NCI-H748 treated with DMSO at 0.1 percent for 48 hours (cell line): ENCODE data around the gene SLPI.

Experiments
- DNase-seq: peaks from one replicate; lab custom pipeline; 2025; lab: John Stamatoyannopoulos, UW

Gene SLPI, protein sequence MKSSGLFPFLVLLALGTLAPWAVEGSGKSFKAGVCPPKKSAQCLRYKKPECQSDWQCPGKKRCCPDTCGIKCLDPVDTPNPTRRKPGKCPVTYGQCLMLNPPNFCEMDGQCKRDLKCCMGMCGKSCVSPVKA

DNA sequence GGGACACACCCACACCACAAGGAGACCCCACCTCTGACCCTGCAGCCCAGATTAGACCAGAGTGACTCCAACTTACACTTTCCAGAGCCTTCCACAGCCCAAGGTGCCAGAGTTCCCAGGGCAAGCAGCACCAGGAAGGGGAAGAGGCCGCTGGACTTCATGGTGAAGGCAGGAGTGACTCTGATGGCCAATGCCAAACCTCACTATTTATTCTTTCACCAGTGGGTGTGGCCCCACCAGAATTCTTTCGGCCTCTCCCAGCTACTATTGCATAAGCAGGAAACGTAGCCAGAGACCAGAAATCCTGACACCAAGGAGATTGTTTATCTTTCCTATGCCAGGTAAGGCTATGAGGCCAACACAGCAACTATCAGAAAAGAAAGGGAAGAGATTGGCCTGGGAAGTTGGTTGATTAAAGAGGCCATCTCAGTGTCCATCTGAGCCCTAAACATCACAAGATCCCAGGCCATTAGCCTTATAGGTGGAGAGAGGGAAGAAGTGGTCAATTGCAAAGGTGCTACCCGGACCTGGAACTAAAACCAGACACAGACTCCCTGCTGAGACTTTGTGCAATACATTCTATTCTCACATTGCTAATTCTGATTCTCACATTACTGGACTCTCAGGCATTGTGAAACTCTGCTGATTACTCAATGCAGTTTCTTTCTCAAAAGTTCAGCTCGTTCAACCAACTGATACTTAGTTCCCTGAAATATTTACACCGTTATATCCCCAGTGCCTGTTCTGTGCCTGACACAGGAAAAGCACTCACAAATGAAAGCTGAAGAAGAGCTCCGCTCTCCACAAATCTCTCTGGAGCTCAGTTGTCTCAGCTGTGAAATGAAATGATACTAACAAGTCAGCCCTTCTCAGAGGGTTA lies at the start of gene SLPI:
Gene SLPI, minus strand, starts transcription at position 182 of the 880 bp plus-strand sequence. Its CDS starts 21 bp downstream, at position 161.
- no peak for DNase-seq

DNA sequence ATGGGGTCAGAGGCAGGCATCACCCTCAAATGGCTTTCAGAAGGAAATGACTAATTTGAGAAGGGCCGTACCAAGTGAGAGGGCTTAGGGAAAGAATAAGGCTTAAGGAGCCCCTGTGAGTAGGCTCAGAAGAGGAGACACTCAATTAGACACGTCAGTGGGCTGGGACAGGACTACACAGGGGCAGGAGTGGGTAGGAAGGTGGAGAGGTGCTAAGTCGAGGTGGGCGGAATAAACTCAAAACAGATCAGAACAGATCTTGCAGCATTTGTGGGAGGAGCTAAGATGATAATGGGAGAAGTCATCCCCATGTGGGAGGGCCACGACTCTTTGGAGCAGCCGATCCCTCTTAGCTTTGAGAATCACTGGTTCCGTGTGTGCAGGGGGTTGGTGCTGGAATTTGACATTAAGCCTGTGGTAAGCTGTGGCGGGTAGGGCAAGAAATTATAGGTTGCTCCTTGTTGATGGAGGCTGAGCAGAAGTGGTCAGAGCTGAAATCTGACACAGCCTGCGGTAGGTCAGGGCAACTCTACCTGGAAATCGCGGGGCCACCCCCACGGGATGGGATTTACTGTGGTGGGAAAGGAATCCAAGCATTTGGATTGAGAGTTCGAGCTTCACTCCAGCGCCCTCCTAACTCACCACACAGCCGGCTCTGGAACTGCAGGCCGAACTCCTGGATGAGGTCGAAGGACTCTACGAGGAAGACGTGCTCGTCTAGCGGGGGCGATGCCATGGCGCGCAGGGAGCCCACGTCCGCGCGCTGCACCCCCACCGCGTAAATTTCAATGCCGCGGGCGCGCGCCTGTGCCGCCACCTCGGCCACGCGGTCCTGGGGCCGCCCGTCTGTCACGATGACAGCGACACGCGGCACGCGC lies 49.5 kb upstream of the SLPI start:
- DNase-seq = no peak

DNA sequence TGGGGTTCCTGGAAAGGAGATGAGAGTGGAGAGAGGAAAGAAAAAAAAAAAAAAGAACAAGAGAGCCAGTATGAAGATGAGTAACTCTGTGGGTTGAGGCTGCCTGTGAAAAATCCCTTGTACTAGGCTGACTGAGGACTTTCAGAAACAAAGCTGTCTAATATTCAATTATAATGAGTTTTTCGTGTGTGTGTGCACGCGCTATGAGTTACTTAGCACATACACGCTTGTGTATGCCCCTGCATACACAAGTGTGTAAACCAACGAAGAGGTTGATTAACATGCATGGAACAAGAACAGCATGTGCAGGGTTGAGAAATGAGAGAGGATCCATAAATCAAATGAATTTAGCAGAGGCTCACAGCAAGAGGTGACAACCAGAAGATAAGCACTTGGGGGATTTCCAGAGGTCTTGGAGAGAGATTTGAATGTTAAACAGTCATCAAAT lies 47.5 kb upstream of the SLPI start:
- no peak for DNase-seq

DNA sequence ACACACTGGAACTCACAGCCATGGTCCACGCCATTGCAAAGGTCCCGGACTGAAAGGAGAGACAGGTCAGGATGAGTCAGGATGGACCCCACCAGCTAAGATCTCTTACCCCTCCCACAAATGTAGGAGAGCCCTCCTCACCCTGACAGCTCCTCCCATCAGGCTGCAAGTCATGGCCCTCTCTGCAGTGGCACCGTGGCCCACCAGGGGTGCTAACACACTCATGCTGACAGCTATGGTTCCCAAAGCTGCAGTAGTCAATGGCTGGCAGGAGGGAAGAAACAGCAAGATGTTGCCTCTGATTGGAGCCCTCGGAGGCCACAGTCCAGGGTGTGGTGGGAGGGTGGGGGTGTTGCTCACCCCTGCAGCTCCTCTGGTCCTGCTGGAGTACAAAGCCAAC lies 46.6 kb upstream of the SLPI start:
- no peak for DNase-seq

DNA sequence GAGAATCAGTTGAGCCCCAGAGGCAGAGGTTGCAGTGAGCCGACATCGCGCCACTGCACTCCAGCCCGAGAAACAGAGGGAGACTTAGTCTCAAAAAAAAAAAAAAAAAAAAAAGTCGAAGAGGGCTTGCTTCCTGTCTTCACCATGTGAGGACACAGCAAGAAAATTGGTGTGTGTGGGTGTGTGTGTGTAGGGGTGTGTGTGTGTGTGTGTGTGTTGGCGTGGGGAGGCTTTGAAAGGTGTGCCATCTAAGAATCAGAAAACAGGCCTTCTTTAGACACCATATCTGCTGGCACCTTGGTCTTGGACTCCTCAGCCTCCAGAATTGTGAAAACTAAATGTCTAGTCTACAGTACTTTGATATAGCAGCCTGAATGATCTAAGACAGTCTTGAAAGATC lies 45.4 kb upstream of the SLPI start:
- no peak for DNase-seq

DNA sequence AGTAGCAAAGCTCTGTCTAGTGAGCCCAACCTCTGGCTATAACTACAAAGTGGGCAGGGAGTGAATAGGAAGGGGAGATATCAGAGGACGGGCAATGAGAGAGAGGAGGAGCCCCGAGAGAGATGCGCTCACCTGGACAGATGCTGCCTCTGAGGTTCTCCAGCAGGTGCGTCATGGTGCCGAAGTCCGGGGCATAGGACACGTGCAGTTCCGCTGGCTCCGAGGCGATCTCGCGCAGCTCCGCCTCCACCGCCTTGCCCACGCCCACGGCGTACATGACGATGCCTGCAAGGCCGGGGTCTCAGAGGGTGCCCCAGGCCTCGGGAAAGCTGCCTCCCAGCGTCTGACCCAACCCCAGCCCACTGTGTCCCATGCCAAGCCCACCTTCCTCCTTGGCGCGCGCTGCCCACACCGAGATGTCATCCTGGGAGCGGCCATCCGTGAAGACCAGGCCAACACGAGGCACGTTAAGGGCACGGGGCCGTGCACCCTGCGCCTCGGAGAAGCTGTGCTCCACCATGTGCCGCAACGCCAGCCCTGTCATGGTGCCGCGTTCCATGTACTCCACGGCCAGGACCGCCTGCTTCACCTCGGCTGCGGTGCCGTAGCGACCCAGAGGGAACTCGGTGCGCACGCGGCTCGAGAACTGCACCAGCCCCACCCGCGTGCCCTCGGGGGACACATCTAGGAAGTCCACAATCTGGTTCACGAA lies 43.6 kb upstream of the SLPI start:
- DNase-seq = no peak

DNA sequence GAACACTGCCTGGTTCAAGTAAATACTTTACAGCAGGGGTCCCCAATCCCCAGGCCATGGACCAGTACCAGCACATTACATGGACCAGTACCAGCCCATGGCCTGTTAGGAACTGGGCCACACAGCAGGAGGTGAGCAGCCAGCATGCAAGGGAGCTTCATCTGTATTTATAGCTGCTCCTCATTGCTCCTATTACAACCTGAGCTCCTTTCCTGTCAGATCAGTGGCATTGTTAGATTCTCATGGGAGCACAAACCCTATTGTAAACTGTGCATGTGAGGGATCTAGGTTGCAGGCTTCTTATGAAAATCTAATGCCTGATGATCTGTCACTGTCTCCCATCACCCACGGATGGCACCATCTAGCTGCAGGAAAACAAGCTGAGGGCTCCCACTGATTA lies 40.3 kb upstream of the SLPI start:
- DNase-seq = no peak

DNA sequence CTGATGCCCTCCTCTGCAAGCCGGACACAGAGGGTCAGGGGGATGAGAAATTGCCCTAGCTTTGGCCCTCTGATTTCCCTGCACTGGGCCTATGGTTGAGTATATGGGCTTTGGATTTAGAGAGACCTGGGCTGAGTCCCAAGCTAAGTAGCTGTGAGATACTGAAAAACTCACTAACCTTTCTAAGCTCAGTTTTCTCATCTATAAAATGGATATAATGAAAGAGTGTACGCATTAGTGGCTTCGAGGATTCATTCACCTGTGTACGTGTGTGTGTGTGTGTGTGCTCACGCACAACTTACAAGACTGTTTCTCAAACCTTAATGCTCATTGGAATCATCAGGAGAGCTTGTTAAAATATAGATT lies 39.6 kb upstream of the SLPI start:
- DNase-seq = no peak

DNA sequence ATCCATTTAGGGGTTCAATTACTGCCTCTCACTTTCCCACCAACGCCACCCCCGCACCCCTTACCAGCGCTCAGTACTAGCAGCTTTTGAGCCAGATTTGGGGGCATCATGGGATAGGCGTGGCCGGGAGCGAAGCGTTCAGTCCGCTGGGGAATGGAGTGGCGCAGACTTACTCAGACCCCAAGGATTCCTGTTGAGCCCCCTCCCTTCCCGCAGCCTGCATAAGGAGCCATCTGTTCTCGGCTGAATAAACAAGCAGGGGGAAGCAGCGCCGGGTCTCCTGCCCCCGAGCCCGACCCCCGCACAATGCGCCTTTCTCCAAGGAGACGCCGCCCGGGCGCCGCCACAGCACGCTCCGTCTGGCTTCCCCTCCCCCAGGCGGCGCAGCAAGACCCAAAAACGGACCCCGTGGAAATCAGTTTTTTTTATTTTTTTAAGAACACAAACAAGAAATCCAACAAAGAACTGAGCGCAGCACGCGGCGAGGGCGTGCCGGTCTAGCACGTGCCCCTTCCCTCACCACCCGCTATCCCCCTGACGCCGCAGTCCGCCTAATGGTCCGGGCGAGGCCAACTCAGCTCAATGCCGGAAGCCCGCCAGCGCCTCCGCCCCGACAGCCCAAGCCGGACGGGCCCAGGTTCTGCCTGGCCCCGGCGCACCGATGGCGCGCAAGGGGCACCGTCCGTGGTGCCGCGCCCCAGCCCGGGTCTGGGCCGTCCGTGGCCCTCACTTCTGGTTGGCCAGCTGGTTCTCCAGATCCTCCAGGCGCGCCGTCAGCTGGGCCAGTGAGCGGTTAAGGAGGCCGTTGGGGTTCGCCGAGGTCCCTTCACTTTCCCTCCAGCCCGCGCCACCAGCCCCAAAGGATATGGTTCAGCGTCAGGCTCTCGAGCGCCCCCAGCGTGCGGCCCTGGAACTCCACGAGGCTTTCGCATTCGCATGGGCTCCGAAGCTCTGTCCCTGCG lies 39.0 kb upstream of the SLPI start:
- DNase-seq = peak; percentile 29

DNA sequence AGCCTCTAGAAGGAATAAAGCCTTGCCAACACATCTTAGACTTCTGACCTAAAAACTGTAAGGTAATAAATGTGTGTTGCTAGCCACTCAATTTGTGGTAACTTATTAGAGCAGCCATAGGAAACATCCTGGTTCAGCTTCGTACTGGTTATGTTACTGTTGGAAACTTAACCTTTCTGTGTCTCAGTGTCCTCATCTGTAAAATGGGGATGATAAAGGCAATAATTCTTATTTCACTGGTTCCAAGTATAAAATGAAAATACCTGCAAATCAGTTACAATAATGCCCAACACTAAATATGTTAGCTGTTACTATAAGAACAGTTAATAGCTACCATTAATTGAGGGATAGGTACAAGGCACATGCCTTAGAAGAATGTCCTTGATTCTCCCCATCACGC lies 38.0 kb upstream of the SLPI start:
- DNase-seq = no peak

DNA sequence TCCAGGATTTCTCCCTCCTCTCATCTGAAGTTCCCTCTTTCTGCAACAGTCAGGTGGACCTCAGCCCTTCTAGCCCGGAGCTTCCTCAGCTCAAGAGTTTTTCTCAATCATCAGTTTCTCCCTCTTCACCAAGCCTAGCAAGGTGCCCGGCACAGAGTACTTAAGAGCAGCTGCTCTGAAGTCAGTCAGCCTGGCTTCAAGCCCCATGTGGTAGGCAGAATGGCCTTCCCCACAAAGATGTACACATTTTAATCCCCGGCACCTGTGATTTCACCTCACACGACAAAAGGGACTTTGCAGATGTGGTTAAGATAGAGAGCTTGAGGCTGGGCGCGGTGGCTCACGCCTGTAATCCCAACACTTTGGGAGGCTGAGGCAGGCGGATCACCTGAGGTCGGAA lies 37.2 kb upstream of the SLPI start:
- no peak for DNase-seq

DNA sequence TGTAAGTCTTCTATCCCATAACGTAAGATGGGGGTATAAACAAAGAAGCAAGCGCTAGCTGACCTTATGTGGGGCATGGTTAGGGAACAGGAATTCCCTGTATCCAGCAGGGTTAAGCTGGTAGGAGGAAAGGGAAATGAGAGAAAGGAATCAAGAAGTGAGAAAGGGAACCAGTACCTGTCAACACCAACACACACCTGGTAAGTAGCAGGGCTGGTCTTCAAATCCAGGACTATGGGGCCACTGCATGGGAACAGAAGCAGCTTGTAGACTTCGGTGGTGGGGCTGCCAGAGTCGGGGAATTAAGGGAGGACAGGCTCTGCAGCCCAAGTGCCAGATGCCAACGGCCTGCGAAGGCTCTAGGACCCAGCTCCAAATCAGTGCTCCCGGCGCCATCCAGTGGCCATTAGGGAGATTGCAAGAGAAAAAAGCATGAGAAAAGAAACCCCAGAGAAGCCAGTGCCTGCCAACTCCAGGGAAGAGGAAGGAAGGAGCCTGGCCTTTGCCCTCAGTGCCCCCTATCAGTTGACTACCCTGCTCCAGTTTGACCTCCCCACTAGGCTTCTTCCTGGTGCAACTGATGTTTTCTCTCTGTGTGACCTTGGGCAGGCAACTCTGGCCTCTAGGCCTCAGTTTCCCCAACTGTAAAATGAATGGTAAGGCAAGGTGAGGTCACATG lies 36.5 kb upstream of the SLPI start:
- peak; percentile 56 for DNase-seq

DNA sequence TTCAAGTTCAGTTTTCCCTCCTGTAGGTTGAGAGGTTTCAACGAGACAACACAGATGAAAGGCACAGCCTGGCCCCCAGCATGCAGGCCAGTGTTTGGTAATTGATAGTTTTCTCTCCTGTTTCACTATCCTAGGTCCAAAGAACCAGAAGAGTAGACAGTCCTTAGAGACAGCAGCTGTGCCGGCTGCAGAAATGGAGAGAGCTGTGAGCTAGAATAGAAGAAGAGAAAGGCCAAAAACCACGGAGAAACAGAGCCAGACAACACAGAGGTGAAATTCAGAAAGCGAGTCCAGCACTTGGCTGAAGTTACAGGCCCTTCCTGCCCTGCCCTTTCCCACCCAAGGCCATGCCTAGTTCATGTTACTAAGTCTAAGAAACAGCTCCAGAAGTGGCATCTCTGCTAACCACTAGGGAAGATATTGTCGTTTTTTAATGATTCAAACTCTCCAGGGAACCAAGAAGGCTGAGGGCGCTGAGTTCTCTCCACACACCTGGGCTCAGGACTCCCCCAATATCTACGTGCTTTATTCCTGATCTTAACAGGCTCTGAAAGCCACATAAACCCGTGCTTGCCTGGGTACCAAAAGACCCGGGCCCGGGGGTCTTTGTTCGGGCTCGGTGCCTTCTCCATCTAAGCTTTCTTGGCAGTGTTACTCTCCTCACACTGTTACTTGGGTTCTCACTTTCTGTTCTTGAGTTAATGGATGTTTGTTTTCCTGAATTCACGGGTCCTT lies 35.7 kb upstream of the SLPI start:
- DNase-seq = no peak

DNA sequence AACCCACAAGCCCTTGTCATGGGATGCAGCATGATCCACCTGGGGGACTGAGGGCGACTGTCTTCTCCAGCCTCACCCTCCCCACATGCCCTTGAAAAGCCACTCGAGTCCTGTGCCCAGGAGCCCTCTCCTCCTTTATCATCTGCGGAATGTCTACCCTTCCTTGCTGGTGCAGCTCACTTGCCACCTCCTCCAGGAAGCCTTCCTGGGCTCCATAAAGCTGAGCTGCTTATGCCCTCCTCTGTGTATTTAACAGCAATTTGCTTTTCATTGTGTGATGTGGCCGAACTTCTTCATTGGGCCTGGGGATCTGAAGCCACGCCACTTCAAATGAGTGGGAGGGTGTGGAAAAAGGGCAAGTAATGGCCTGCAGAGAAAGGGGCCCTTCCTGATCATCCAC lies 34.5 kb upstream of the SLPI start:
- no peak for DNase-seq

DNA sequence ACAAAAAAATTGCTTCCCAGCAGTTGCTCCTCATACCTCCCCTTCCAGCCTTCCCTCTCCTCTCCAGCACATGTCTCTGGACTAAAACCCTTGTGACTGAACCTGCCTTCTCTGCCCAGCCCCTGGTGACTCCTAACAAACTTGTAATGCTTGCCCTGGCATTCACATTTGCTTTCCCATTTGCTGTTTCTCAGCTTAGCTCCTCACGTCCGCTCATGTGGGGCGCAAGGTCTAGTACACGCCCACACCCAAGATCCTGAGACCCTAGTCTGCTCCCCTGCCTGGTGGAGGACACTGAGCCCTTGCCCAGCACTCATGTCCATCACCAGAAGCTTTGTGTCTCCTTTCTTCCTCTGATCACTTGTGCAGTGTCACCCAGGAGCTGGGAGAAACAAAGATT lies 34.0 kb upstream of the SLPI start:
- DNase-seq = no peak

DNA sequence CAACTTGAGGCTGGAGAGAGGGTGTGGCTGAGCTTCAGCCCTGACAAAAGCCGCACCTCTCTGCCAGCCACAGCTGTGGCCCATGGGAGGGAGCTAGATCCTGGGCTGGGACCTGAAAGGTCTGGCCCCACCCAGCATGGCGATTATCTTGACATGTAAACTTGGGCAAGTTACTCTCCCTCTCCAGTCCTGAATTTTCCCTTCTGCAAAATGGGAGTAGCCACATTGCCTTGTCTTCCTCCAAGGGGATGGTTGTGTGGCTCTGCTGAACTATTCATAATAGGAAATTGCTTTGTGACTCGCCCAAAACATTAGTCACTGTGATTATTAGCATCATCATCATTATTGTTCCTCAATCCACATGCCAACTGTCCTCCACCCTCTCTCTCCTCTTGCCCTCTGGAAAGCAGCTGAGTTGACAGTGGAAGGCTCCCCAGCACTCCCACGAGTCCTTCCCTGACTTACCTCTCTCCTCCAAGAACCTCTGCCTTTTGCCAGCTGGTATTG lies 29.2 kb upstream of the SLPI start:
- DNase-seq = no peak

DNA sequence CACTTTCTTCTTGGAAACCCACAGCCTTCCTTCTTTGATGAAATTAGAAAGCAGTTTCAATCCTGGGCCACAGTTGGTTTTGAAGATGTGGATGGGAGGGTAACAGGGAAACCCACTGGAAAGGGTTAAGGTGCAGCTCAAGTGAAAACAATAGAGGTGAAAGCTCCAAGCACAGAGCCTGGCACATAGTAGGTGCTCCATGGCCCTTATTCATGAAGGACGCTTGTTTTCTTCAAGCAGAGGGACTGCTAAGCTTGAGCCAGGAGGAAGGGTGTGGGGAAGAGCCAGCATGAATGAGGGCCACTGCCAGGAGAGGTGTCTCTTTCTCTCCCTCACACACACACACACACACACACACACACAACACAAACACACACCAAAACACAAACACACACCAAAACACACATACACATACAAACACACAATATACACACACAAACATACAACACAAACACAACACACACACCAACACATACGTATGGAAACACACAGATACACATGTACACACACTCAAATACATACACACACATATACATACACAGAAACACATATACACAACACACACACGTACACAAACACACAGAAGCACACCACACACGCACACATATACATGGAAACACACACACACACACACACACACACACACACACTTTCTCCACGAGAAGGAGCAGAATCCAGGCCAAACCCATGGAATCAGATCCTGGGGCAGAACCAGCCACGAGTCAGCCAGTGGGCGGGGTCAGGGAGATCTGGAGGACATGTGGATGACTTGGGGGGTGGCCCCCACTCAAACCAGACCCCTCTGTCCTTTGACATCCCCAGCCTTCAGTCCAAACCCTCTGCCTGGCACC lies 28.6 kb upstream of the SLPI start:
- DNase-seq = no peak

DNA sequence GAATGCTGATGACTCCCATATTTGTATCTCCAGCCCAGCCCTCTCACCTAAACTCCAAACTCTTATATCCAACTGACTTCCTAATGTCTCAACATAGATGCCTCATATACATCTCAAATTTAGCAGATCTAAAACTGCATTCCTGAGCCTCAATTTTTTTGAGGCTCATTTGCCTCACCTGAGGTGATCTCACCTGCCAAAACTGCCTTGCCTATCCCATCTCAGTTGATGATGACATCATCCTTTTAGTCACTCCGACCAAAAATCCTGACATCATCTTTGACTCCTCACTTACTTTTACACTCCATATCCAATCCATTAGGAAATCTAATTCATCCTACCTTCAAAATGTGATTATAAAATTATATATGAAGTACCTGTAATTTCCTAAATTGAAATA lies 25.6 kb upstream of the SLPI start:
- DNase-seq = no peak

DNA sequence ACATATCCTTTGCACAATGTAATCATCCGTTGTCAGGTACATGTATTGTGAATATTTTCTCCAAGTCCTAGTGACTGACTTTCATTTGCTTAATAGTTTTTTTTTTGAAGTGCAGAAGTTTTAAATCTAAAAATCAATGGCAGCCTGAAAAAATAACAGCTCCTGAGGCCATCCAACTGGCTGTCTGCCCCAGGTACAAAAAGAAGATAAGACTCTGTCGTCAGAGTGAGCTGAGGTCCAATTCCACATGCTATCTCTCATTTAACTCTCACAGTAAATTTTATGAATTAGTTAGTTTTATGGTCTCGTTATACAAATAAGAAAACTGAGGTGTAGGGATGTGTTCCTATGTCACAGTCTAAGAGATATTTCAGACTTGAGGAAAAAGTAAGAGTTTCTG lies 21.0 kb upstream of the SLPI start:
- DNase-seq = no peak
